Mammary epithelial cell (primary cell): Measurements from ENCODE around the gene DSE.

ENCODE experiments used
- EZH2 ChIP-seq: IDR thresholded peaks from 2 replicates; pipeline ENCODE4 v1.6.1; 2012; ENCODE audit warnings: low read length, inconsistent platforms, borderline replicate concordance
- TF ChIP-seq, protein P1 (sequence below), 2 donors: IDR thresholded peaks in 1 of 2; conservative IDR thresholded peaks in 1 of 2; 2 replicates each; pipeline ENCODE4 v1.5.1; 2011 to 2012; ENCODE audit warnings: inconsistent platforms in 2 of 2, low read length in 2 of 2, mild to moderate bottlenecking in 2 of 2, control low read depth in 1 of 2, low read depth in 1 of 2; ENCODE audit not compliant: insufficient read depth in 1 of 2; ENCODE audit errors: extremely low read depth in 1 of 2

DNA sequence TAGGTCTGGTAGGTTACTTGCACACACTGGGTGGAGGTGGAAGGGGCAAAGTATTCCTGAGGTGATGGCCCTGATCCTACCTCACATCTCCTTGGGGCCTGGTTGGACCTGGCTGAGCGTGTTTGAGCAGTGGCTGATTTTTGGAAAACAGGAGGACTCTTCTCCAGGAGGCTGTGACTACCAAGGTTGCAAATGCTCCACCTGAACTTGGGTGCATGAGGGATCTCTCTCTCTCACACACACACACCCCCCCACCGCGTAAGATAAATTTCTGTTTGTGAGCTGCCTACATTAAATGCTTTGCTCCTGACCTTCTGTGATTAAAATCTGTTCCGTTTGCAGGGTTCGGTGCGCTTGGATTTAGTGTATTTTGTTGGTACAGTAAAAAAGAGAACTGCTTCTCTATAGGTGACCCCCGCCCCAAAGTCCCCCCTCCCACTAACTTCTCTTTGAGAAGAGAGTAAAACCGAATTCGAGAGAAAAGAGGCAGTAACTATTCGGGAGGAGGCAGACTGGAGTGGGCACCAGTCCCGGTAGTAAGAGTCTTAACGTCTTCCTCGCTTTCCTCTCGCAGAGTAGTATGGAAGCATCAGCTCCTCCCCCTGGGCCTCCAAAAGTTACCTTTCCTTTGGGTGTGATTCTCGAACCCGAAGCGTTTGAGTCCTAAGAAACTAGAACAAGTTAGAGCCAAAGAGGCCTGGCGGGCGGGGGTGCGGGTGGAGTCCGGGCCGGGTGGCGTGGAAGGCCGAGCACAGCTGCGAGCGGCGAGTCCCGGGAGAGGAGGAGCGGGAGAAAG lies 585 bp upstream of the DSE start:
- TF ChIP-seq, protein P1, sequence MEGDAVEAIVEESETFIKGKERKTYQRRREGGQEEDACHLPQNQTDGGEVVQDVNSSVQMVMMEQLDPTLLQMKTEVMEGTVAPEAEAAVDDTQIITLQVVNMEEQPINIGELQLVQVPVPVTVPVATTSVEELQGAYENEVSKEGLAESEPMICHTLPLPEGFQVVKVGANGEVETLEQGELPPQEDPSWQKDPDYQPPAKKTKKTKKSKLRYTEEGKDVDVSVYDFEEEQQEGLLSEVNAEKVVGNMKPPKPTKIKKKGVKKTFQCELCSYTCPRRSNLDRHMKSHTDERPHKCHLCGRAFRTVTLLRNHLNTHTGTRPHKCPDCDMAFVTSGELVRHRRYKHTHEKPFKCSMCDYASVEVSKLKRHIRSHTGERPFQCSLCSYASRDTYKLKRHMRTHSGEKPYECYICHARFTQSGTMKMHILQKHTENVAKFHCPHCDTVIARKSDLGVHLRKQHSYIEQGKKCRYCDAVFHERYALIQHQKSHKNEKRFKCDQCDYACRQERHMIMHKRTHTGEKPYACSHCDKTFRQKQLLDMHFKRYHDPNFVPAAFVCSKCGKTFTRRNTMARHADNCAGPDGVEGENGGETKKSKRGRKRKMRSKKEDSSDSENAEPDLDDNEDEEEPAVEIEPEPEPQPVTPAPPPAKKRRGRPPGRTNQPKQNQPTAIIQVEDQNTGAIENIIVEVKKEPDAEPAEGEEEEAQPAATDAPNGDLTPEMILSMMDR (conservative IDR thresholded peaks at IDR 0.05 in 1 of 2, IDR thresholded peaks at IDR 0.05 in 1 of 2; ENCODE audit: extremely low read depth in 1 of 2, insufficient read depth in 1 of 2, low read depth in 1 of 2, low read length in 2 of 2): no peak
- TF ChIP-seq EZH2: no peak
